Epithelial cell of proximal tubule (primary cell): ENCODE measurements around the gene PPOX. TPM values are rescaled to one million over a fixed set of nuclear protein-coding genes. Genes with fewer than 3 reads are reported as not detected.

Source experiments
- DNase-seq: peaks from one replicate; pipeline ENCODE4 v3.0.0-alpha.2; 2011; ENCODE audit warnings: low read depth
- H3K4me3 ChIP-seq: 2 replicates; pipeline ENCODE4 v1.5.1; 2011; ENCODE audit warnings: low read depth, mild to moderate bottlenecking, low read length
- CTCF ChIP-seq: conservative IDR thresholded peaks from 2 replicates; pipeline ENCODE4 v1.5.1; 2012; ENCODE audit warnings: low read depth, mild to moderate bottlenecking, low read length
- total RNA-seq: library from RNA; depleted of rRNA; stranded (reverse); fragments of >200 nt; gene quantifications from 2 replicates; pipeline ENCODE4 v1.2.3, GENCODE V29; 2015

PPOX gene
- total RNA-seq, 1 donor from 2014 or later: 22.0 TPM

GRCh38 chr1:161201836-161202712, 35.8 kb downstream of the PPOX start, which contains the start of gene NDUFS2:
Gene NDUFS2, plus strand, starts transcription at chr1:161202367. Its CDS starts 19 bp downstream, at chr1:161202386.
- DNase-seq: peak; percentile 87
- peak; percentile 39 for TF ChIP-seq CTCF
- H3K4me3 ChIP-seq: peak within 1 kb of the TSS; percentile 88

GRCh38 chr1:161206411-161207140, 40.4 kb downstream of the PPOX start:
- TF ChIP-seq CTCF: no peak
- DNase-seq: no peak
- no peak overlapping the region for H3K4me3 ChIP-seq

GRCh38 chr1:161207173-161207572, 40.9 kb downstream of the PPOX start:
- no peak for TF ChIP-seq CTCF
- DNase-seq: no peak
- no peak overlapping the region for H3K4me3 ChIP-seq

- no peak for DNase-seq
- no peak overlapping the region for H3K4me3 ChIP-seq
- TF ChIP-seq CTCF: peak; percentile 96
Observed at GRCh38 chr1:161209790-161210409, 43.7 kb downstream of the PPOX start.

DNA sequence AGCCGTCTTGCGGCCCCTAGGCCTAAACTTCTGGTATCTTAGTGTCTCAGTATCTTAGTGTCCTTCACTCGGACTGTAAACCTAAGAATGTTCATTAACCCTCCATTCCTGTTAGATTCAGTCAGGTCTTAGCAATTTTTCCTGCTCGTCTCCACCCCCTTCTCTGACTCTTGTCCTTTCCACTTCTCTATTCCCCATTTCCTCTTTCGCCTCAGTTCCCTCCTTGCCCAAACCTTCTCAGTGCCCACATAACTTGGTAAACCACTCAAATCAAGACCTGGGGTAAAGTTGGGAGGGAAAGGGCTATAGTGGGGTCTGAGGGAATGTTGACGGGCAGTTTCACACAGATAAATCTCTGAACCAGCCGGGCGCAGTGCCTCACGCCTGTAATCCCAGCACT, 48.1 kb downstream of the PPOX start:
- TF ChIP-seq CTCF: no peak
- H3K4me3 ChIP-seq: no peak overlapping the region
- DNase-seq: no peak

DNA sequence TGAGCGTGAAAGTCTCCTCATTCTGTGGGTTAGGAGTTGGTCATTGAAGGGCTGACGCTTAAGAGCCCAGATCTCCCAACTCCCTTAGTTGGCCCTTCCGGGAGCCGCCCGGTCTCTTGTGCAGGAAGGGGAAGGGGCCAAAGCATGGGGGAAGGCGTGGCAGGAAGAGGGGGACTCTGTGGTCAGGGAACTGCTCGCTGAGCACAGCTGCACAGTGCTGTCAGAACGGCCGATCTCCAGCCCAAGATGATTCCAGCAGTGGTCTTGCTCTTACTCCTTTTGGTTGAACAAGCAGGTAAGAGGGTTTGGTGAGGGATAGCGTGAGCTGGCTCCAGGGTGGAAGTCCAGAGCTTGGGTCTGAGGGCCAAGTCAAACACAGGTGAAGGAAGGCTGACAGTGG, 48.9 kb downstream of the PPOX start, which contains the start of gene FCER1G:
TSS of gene FCER1G (plus strand) at position 220 of the 400 bp plus-strand sequence. CDS start at position 247, 27 bp downstream.
- no peak for DNase-seq
- TF ChIP-seq CTCF: no peak
- H3K4me3 ChIP-seq: no peak within 1 kb of the TSS
